SK-N-SH treated with all-trans-retinoic acid at 6 μM for 48 hours (cell line): ENCODE results near the gene CCER1.

ENCODE experiments used
- ARNTL ChIP-seq: fragments of 450-650 bp; formaldehyde crosslinking; IDR thresholded peaks from 2 replicates; pipeline ENCODE4 v1.5.0; 2020; ENCODE audit warnings: low read depth, mild to moderate bottlenecking, moderate library complexity, borderline replicate concordance
- BACH2 ChIP-seq: fragments of 250-450 bp; sonication (Bioruptor Pico); IDR thresholded peaks from 2 replicates; pipeline ENCODE4 v1.9.0; 2021; ENCODE audit warnings: mild to moderate bottlenecking, borderline replicate concordance
- CREB5 ChIP-seq: fragments of 250-450 bp; sonication (Bioruptor Pico); IDR thresholded peaks from 2 replicates; pipeline ENCODE4 v1.5.1; 2020; ENCODE audit warnings: low read depth, mild to moderate bottlenecking, moderate library complexity
- ZFP30 ChIP-seq: fragments of 450-650 bp; formaldehyde crosslinking; IDR thresholded peaks from 2 replicates; pipeline ENCODE4 v1.5.0; 2022; ENCODE audit warnings: mild to moderate bottlenecking, moderate library complexity
- TF ChIP-seq, protein P1 (sequence below): fragments of 250-450 bp; sonication (Bioruptor Pico); IDR thresholded peaks from 2 replicates; pipeline ENCODE4 v1.8.0; 2020; ENCODE audit warnings: mild to moderate bottlenecking, moderate library complexity, borderline replicate concordance

DNA sequence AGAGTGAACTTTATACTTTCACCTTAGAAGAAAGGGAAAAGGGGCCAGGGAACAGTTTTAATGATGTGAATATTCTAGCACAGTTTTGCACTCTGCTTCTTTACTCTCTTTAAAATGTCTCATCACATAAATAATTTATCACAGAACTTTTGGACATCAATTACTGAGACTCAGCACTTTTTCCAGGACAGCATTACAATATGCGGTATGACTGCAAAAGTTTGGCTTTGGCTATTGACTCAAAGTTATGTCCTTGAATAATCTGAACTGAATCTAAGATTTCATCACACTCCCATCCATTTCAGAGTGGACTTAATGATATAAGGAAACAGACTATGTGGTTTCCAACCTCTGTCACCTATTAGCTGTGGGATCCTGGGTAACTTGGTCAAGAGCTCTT lies 11.7 kb downstream of the CCER1 start:
- TF ChIP-seq ZFP30 (no peak), ARNTL (CRISPR knock-in tag) (no peak), BACH2 (CRISPR knock-in tag) (no peak), CREB5 (CRISPR knock-in tag) (no peak)
- TF ChIP-seq, protein P1, sequence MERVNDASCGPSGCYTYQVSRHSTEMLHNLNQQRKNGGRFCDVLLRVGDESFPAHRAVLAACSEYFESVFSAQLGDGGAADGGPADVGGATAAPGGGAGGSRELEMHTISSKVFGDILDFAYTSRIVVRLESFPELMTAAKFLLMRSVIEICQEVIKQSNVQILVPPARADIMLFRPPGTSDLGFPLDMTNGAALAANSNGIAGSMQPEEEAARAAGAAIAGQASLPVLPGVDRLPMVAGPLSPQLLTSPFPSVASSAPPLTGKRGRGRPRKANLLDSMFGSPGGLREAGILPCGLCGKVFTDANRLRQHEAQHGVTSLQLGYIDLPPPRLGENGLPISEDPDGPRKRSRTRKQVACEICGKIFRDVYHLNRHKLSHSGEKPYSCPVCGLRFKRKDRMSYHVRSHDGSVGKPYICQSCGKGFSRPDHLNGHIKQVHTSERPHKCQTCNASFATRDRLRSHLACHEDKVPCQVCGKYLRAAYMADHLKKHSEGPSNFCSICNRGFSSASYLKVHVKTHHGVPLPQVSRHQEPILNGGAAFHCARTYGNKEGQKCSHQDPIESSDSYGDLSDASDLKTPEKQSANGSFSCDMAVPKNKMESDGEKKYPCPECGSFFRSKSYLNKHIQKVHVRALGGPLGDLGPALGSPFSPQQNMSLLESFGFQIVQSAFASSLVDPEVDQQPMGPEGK = no peak
